ENCODE measurements around the gene NFIC.
A peak's percentile ranks its signal among the peaks of the same experiment; 100 is the strongest.

The NFIC gene

DNA sequence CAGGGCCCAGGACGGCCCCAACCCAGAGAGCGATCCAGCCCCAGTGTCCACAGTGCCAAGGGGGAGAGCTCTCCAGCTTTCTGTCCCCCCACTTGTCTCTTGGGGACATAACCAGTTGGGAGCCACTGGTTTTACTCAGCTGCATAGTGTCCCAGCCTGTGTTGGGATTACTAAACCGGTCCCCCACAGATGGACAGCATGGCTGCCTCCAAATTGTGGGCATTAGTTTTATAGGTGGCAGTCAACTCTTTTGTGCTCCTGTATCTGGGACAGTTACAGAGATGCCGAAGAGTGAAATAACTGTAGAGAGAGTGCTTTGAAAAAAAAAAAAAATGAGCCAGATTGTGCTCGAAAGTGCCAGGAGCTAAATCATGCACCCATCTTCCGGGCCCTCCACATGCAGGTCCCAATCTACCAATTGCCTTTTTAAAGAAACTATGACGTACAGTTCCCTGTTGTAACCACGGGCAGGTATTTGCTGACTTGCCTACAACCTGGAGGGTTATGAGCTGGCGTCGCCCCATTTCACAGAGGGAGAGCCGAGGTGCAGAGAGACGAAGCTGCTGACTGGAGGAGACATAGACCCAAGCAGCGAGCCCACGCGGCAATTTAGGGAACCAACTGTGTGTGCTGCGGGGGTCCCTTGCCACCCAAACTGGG, 2.4 kb upstream of the NFIC start:
- Histone ChIP-seq H3K4me3 (ENCODE audit: low read depth in 1 of 2, low read length in 1 of 2) (no peak overlapping the region), H3K9me3 (no peaks in the 10 kb centered on the region), H3K27me3 (peaks cover 1% of the 10 kb centered on the region), H3K27ac (peak overlapping the region; percentile 96), H3K36me3 (no peaks in the 10 kb centered on the region), H3K4me1 (ENCODE audit: control insufficient read depth in 1 of 2, insufficient read depth in 1 of 2, low read depth in 1 of 2, low read length in 1 of 2) (peaks cover 40 to 49% of the 10 kb centered on the region in 2 experiments)
- TF ChIP-seq, protein P1, sequence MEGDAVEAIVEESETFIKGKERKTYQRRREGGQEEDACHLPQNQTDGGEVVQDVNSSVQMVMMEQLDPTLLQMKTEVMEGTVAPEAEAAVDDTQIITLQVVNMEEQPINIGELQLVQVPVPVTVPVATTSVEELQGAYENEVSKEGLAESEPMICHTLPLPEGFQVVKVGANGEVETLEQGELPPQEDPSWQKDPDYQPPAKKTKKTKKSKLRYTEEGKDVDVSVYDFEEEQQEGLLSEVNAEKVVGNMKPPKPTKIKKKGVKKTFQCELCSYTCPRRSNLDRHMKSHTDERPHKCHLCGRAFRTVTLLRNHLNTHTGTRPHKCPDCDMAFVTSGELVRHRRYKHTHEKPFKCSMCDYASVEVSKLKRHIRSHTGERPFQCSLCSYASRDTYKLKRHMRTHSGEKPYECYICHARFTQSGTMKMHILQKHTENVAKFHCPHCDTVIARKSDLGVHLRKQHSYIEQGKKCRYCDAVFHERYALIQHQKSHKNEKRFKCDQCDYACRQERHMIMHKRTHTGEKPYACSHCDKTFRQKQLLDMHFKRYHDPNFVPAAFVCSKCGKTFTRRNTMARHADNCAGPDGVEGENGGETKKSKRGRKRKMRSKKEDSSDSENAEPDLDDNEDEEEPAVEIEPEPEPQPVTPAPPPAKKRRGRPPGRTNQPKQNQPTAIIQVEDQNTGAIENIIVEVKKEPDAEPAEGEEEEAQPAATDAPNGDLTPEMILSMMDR (IDR thresholded peaks at IDR 0.05): no peak

DNA sequence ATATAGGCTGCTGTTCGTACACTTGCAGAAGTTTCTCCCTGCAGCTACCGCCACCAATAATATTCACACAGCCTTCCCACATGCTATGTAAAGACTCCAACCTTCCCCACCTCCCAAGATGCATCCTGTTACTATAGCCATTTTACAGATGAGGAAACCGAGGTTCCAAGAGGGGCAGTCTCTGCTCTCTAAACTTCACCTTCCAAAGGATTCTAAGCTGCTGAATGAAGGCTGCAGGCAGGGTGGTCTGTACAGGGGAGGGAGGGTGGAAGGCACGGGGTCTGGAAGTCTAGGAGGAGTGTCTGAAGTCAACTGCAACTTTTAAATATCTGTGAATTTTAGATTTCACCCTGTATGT, 1.9 kb upstream of the NFIC start:
- Histone ChIP-seq H3K36me3 (no peaks in the 10 kb centered on the region), H3K9me3 (no peaks in the 10 kb centered on the region), H3K4me3 (ENCODE audit: low read depth in 1 of 2, low read length in 1 of 2) (no peak overlapping the region), H3K4me1 (ENCODE audit: control insufficient read depth in 1 of 2, insufficient read depth in 1 of 2, low read depth in 1 of 2, low read length in 1 of 2) (peaks cover 45 to 52% of the 10 kb centered on the region in 2 experiments), H3K27ac (peak overlapping the region; percentile 96), H3K27me3 (no peaks in the 10 kb centered on the region)
- TF ChIP-seq, protein P1 (IDR thresholded peaks at IDR 0.05): no peak

DNA sequence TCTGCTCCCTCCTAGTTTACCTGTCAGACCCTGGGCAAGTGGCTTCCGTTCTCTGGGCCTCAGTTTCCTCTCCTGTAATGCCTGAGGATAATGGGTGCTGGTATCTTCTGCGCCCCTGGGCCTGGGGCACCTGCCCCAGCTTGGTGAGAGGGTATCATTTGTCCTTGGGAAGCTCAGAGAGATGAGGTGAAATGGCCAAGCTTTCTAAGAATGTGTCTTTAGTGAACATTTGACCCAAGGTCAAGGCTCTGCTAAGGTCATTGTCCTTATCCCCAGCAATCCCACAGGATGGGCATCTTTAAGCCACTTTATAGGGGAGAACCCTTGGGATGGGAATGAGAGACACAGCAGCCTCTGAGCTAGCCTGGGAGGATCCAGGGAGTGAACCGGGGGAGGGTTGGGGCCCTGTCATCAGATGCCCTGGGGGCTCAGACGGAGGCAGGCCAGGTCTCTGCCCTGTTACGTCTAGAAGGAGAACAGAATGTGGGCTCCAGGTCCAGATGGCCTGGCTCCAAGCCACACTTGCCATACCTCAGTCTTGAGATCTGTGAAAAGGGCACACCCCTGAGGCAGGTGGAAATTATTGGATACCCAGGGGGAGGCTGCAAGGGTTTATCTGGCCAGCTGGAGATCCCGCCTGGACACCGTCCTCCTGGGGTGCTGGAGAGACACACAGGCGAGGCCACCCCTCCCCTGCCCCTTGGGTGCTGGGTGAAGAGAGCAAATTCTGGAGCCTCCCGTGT, 1.1 kb upstream of the NFIC start:
- Histone ChIP-seq H3K36me3 (no peaks in the 10 kb centered on the region), H3K27me3 (no peaks in the 10 kb centered on the region), H3K9me3 (no peaks in the 10 kb centered on the region), H3K4me1 (ENCODE audit: control insufficient read depth in 1 of 2, insufficient read depth in 1 of 2, low read depth in 1 of 2, low read length in 1 of 2) (peaks cover 52 to 60% of the 10 kb centered on the region in 2 experiments), H3K4me3 (ENCODE audit: low read depth in 1 of 2, low read length in 1 of 2) (peak overlapping the region; percentile 88 to 89), H3K27ac (peak overlapping the region; percentile 96)
- TF ChIP-seq, protein P1 (IDR thresholded peaks at IDR 0.05): no peak

DNA sequence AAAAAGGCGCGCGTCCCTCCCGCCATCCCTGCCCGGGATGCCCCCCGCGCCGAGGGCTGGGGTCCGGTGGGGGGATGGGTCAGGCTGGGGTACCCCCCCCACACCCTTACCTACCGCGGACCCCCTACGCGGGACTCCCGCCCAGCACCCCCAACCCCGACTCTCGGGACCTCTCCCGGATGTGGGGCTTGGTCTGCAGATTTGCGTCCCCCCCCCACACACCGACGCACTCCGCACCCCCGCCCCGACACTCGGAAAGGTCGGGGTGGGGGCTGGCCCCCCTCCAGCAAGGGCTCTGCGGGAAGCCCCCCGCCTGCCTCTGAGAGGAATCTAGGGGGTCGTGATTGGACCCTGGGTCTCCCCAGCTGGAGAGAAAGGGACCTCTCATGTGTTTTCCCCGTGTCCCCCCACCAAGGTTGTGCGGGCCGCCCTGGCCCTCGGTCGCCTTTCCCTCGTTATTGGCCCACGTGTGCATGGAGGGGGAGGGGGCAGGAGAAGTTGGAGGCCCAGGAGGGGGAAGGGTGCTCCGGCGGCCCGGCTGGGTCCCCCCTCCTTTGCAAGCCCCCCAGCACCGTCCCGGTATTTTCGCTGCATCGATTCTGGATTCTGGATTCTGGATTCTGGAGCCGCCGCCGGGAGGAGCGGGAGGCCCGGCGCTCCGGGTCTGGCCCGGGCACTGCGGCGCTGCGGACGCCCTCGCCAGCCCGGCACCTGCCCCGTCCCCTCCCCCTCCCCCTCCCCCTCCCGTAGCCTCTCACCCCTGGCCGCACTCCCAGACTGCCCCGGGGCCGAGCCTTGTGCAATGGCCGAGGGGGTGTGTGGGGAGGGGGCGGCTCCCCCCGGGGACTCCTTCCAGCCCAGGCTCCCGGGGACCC, 607 bp downstream of the NFIC start:
- Histone ChIP-seq H3K27me3 (no peaks in the 10 kb centered on the region), H3K9me3 (no peaks in the 10 kb centered on the region), H3K36me3 (no peaks in the 10 kb centered on the region), H3K4me1 (ENCODE audit: control insufficient read depth in 1 of 2, insufficient read depth in 1 of 2, low read depth in 1 of 2, low read length in 1 of 2) (peaks cover 51 to 60% of the 10 kb centered on the region in 2 experiments), H3K27ac (peak overlapping the region; percentile 96), H3K4me3 (ENCODE audit: low read depth in 1 of 2, low read length in 1 of 2) (peak overlapping the region; percentile 88 to 89)
- TF ChIP-seq, protein P1 (IDR thresholded peaks at IDR 0.05): no peak

GRCh38 chr19:3367628-3368440, 1.5 kb downstream of the NFIC start:
- H3K4me3 ChIP-seq (ENCODE audit: low read depth in 1 of 2, low read length in 1 of 2): peak overlapping the region; percentile 88 to 89
- H3K4me1 ChIP-seq (ENCODE audit: control insufficient read depth in 1 of 2, insufficient read depth in 1 of 2, low read depth in 1 of 2, low read length in 1 of 2): peaks cover 51 to 63% of the 10 kb centered on the region in 2 experiments
- no peaks in the 10 kb centered on the region for H3K27me3 ChIP-seq
- TF ChIP-seq, protein P1 (IDR thresholded peaks at IDR 0.05): no peak
- no peaks in the 10 kb centered on the region for H3K36me3 ChIP-seq
- H3K9me3 ChIP-seq: no peaks in the 10 kb centered on the region
- H3K27ac ChIP-seq: peak overlapping the region; percentile 96
